SU-DHL-6 (cell line): ENCODE measurements around the gene BTN3A1.

Source experiments
- CTCF ChIP-seq: fragments of 200-600 bp; sonication (generic); IDR thresholded peaks from one replicate; pipeline ENCODE4 v1.5.1; 2017; ENCODE audit warnings: antibody characterized with exemption, mild to moderate bottlenecking, low read length, moderate library complexity; ENCODE audit not compliant: insufficient read depth, poor library complexity, severe bottlenecking
- EZH2phosphoT487 ChIP-seq: fragments of 200-600 bp; sonication (generic), shearing (Covaris generic); conservative IDR thresholded peaks from 2 replicates; pipeline ENCODE4 v1.6.1; 2018; ENCODE audit warnings: mild to moderate bottlenecking, antibody characterized with exemption, low read length, moderate library complexity, mixed read lengths

DNA sequence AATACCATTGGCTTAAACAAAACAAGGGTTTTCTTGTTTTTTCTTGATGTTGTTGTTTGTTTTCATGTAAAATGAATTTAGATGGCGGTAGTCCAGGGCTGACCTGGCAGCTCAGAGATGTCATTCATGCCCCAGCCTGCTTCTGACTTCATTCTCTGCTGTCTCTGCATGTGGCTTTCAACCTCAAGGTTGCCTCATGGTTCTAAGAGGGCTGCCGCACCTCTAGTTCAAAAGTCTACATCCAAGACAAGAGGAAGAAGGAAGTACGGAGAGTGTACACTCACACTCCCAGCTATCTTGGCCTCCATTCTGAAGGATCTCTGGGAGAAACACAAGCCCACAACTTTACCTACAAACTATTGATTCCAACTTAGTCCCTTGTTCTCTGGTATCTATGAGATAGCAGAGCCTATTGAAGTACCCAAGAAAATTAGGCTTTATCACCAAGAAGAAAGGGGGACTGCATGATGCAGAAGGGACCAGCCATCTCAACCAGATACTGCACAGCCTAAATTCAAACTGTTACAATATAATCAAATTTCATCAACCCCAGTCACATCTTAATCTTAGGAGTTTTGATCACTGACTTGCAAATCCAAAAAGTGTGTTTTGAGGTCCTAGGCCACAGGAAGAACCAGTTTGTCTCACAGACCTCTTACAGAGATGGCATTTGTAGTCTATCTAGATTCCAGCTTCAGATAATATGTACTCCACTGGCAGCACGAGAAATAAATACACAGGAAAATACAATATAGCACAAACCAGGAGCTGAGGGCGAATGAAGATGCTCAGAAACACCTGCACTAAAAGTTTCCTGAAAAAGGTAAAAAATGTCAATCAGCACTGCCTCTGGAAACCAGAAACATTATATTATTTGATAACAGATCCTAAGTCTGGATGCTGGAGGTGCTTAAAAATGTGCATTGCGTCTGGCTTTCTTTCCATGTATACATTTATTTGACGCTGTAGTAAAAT lies 37.4 kb downstream of the BTN3A1 start:
- TF ChIP-seq CTCF = no peak
- no peak for TF ChIP-seq EZH2phosphoT487
